ENCODE measurements around the gene PHB1.
A peak's percentile ranks its signal among the peaks of the same experiment; 100 is the strongest.

PHB1 gene

GRCh38 chr17:49389514-49390347 is 25.0 kb downstream of the PHB1 start (continued):
- TF ChIP-seq, protein P1, sequence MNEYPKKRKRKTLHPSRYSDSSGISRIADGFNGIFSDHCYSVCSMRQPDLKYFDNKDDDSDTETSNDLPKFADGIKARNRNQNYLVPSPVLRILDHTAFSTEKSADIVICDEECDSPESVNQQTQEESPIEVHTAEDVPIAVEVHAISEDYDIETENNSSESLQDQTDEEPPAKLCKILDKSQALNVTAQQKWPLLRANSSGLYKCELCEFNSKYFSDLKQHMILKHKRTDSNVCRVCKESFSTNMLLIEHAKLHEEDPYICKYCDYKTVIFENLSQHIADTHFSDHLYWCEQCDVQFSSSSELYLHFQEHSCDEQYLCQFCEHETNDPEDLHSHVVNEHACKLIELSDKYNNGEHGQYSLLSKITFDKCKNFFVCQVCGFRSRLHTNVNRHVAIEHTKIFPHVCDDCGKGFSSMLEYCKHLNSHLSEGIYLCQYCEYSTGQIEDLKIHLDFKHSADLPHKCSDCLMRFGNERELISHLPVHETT (tag by site-specific recombination; IDR thresholded peaks at IDR 0.05), result peak; percentile 84
- TF ChIP-seq ZNF354C (tag by site-specific recombination; IDR thresholded peaks at IDR 0.05; ENCODE audit: borderline replicate concordance, low read depth) (0 out of 2 replicates have a peak, but pooled peaks have one; percentile 43), ZBTB20 (tag by site-specific recombination; IDR thresholded peaks at IDR 0.05) (0 out of 2 replicates have a peak, but pooled peaks have one; percentile 18), ZNF133 (tag by site-specific recombination; IDR thresholded peaks at IDR 0.05) (peak; percentile 57), SP7 (tag by site-specific recombination; IDR thresholded peaks at IDR 0.05) (peak; percentile 95), ZNF121 (tag by site-specific recombination; IDR thresholded peaks at IDR 0.05) (0 out of 2 replicates have a peak, but pooled peaks have one; percentile 14), YY1 (tag by site-specific recombination; IDR thresholded peaks at IDR 0.05) (peak; percentile 16; the same call in 1 of the 2 replicates), SCRT1 (tag by site-specific recombination; IDR thresholded peaks at IDR 0.05; ENCODE audit: borderline replicate concordance) (peak; percentile 36; the same call in 1 of the 2 replicates), ZNF747 (tag by site-specific recombination; IDR thresholded peaks at IDR 0.05) (0 out of 2 replicates have a peak, but pooled peaks have one; percentile 65), BCL11A (tag by site-specific recombination; IDR thresholded peaks at IDR 0.05; ENCODE audit: low read depth) (0 out of 2 replicates have a peak, but pooled peaks have one; percentile 40), TCF7L2 (IDR thresholded peaks at IDR 0.05; ENCODE audit: borderline replicate concordance, low read depth, low read length) (0 out of 2 replicates have a peak, but pooled peaks have one; percentile 34), GFI1B (tag by site-specific recombination; IDR thresholded peaks at IDR 0.05) (0 out of 2 replicates have a peak, but pooled peaks have one; percentile 6), FEZF1 (tag by site-specific recombination; IDR thresholded peaks at IDR 0.05) (peak; percentile 83), KLF1 (tag by site-specific recombination; IDR thresholded peaks at IDR 0.05) (peak; percentile 53; the same call in 1 of the 2 replicates), ZBTB1 (tag by site-specific recombination; IDR thresholded peaks at IDR 0.05) (peak; percentile 61), SETDB1 (IDR thresholded peaks at IDR 0.05; ENCODE audit: insufficient read length, low read length) (peak; percentile 60), PRDM4 (tag by site-specific recombination; IDR thresholded peaks at IDR 0.05) (0 out of 2 replicates have a peak, but pooled peaks have one; percentile 17), SP3 (tag by site-specific recombination; IDR thresholded peaks at IDR 0.05) (0 out of 2 replicates have a peak, but pooled peaks have one; percentile 19), ZFHX2 (tag by site-specific recombination; conservative IDR thresholded peaks at IDR 0.05) (peak; percentile 67), ZNF580 (tag by site-specific recombination; IDR thresholded peaks at IDR 0.05) (peak; percentile 31; the same call in 1 of the 2 replicates), ZBTB17 (tag by site-specific recombination; IDR thresholded peaks at IDR 0.05) (peak; percentile 21; the same call in 1 of the 2 replicates), OSR2 (tag by site-specific recombination; IDR thresholded peaks at IDR 0.05) (peak; percentile 52)
- TF ChIP-seq, protein P2, sequence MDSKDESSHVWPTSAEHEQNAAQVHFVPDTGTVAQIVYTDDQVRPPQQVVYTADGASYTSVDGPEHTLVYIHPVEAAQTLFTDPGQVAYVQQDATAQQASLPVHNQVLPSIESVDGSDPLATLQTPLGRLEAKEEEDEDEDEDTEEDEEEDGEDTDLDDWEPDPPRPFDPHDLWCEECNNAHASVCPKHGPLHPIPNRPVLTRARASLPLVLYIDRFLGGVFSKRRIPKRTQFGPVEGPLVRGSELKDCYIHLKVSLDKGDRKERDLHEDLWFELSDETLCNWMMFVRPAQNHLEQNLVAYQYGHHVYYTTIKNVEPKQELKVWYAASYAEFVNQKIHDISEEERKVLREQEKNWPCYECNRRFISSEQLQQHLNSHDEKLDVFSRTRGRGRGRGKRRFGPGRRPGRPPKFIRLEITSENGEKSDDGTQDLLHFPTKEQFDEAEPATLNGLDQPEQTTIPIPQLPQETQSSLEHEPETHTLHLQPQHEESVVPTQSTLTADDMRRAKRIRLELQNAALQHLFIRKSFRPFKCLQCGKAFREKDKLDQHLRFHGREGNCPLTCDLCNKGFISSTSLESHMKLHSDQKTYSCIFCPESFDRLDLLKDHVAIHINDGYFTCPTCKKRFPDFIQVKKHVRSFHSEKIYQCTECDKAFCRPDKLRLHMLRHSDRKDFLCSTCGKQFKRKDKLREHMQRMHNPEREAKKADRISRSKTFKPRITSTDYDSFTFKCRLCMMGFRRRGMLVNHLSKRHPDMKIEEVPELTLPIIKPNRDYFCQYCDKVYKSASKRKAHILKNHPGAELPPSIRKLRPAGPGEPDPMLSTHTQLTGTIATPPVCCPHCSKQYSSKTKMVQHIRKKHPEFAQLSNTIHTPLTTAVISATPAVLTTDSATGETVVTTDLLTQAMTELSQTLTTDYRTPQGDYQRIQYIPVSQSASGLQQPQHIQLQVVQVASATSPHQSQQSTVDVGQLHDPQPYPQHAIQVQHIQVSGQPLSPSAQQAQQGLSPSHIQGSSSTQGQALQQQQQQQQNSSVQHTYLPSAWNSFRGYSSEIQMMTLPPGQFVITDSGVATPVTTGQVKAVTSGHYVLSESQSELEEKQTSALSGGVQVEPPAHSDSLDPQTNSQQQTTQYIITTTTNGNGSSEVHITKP (tag by site-specific recombination; IDR thresholded peaks at IDR 0.05), result peak; percentile 59
